SK-N-SH (cell line): ENCODE results near the gene PFAS. TPM values are rescaled to one million over a fixed set of nuclear protein-coding genes. Genes with fewer than 3 reads are reported as not detected.

ENCODE experiments used
- CHD2 ChIP-seq: fragments of 150-350 bp; IDR thresholded peaks from 2 replicates; pipeline ENCODE4 v1.6.1; 2018; ENCODE audit warnings: low read length; ENCODE audit not compliant: partially characterized antibody
- ELF1 ChIP-seq: IDR thresholded peaks from 2 replicates; pipeline ENCODE4 v1.4.0; 2012
- EZH2phosphoT487 ChIP-seq: fragments of 200-600 bp; sonication (generic); IDR thresholded peaks from 2 replicates; pipeline ENCODE4 v1.6.1; 2017; ENCODE audit warnings: low read depth, mixed run types, mild to moderate bottlenecking, antibody characterized with exemption, moderate library complexity, borderline replicate concordance
- FOSL2 ChIP-seq: IDR thresholded peaks from 2 replicates; pipeline ENCODE4 v1.4.0; 2012; ENCODE audit warnings: low read depth, mild to moderate bottlenecking, moderate library complexity, borderline replicate concordance
- FOXM1 ChIP-seq: IDR thresholded peaks from 2 replicates; pipeline ENCODE4 v1.4.0; 2012; ENCODE audit warnings: low read depth, mild to moderate bottlenecking
- GATA2 ChIP-seq: sonication (generic); formaldehyde crosslinking; IDR thresholded peaks from 2 replicates; pipeline ENCODE4 v1.5.0; 2020; ENCODE audit warnings: mild to moderate bottlenecking, missing genetic modification reagents
- IRF3 ChIP-seq: fragments of 150-350 bp; IDR thresholded peaks from 2 replicates; pipeline ENCODE4 v1.6.1; 2016; ENCODE audit warnings: mild to moderate bottlenecking, low read depth, low read length
- MEF2A ChIP-seq: IDR thresholded peaks from 2 replicates; pipeline ENCODE4 v1.4.0; 2012; ENCODE audit warnings: low read depth, borderline replicate concordance
- MXI1 ChIP-seq: IDR thresholded peaks from 2 replicates; pipeline ENCODE4 v1.6.1; 2012; ENCODE audit warnings: mild to moderate bottlenecking, low read depth, low read length, improper control_type of control experiment
- NFIC ChIP-seq: IDR thresholded peaks from 2 replicates; pipeline ENCODE4 v1.4.0; 2012; ENCODE audit warnings: borderline replicate concordance
- PBX3 ChIP-seq: IDR thresholded peaks from 2 replicates; pipeline ENCODE4; 2012
- POLR2AphosphoS5 ChIP-seq: IDR thresholded peaks from 2 replicates; pipeline ENCODE4 v1.6.1; 2012; ENCODE audit warnings: low read depth, low read length
- RAD21 ChIP-seq: IDR thresholded peaks from 2 replicates; pipeline ENCODE4 v1.6.1; 2012; ENCODE audit warnings: mild to moderate bottlenecking, low read length
- RCOR1 ChIP-seq: fragments of 150-350 bp; IDR thresholded peaks from 2 replicates; pipeline ENCODE4 v1.6.1; 2017; ENCODE audit warnings: antibody characterized with exemption, low read length
- REST ChIP-seq: IDR thresholded peaks from 2 replicates; pipeline ENCODE4 v1.6.1; 2012; ENCODE audit warnings: mild to moderate bottlenecking, low read depth, low read length, moderate library complexity
- SIN3A ChIP-seq: IDR thresholded peaks from 2 replicates; pipeline ENCODE4 v1.6.1; 2012; ENCODE audit warnings: low read depth, mild to moderate bottlenecking, low read length, moderate library complexity, borderline replicate concordance
- TCF12 ChIP-seq: IDR thresholded peaks from 2 replicates; pipeline ENCODE4 v1.4.0; 2012
- TEAD4 ChIP-seq: IDR thresholded peaks from 2 replicates; pipeline ENCODE4 v1.4.0; 2012; ENCODE audit warnings: mild to moderate bottlenecking, borderline replicate concordance; ENCODE audit not compliant: insufficient read depth
- USF1 ChIP-seq: IDR thresholded peaks from 2 replicates; pipeline ENCODE4 v1.4.0; 2012; ENCODE audit warnings: low read depth, borderline replicate concordance
- USF2 ChIP-seq: fragments of 150-350 bp; IDR thresholded peaks from 2 replicates; pipeline ENCODE4 v1.6.1; 2017; ENCODE audit warnings: antibody characterized with exemption, low read length, low read depth, borderline replicate concordance
- polyA plus RNA-seq, 3 experiments: library from polyadenylated mRNA; depleted of rRNA; stranded (reverse); fragments of >200 nt; gene quantifications; 2 replicates each; pipeline ENCODE4 v1.2.3, GENCODE V29; 2012

PFAS gene
- polyA plus RNA-seq, 1 of the 3 experiments (the other 2 are of a cell fraction): 22.4 TPM

GRCh38 chr17:8209907-8210760, 39.0 kb upstream of the PFAS start, which contains the start of gene AURKB (continued):
- TF ChIP-seq PBX3 (no peak), RAD21 (no peak), SIN3A (peak; percentile 99), TCF12 (no peak), CHD2 (no peak), IRF3 (no peak; the same call in 1 of the 2 replicates), POLR2AphosphoS5 (peak; percentile 86), EZH2phosphoT487 (no peak), TEAD4 (no peak), MXI1 (peak; percentile 100), USF2 (no peak), GATA2 (CRISPR knock-in tag) (no peak), FOXM1 (peak; percentile 92), REST (no peak), NFIC (no peak), USF1 (peak; percentile 43; the same call in 1 of the 2 replicates), ELF1 (no peak), MEF2A (no peak), RCOR1 (no peak), FOSL2 (no peak)
